HepG2 (cell line): ENCODE measurements around the gene THOP1. TPM values are rescaled to one million over a fixed set of nuclear protein-coding genes. Genes with fewer than 3 reads are reported as not detected.

ENCODE experiments used
- BCL6 ChIP-seq: IDR thresholded peaks from 2 replicates; pipeline ENCODE4 v1.6.1; 2016; ENCODE audit warnings: missing genetic modification reagents, missing compliant biosample characterization
- HHEX ChIP-seq: IDR thresholded peaks from 2 replicates; pipeline ENCODE4 v1.6.1; 2016; ENCODE audit warnings: control low read depth
- KAT7 ChIP-seq: IDR thresholded peaks from 2 replicates; pipeline ENCODE4 v1.6.1; 2018; ENCODE audit warnings: borderline replicate concordance, missing compliant biosample characterization
- NAIF1 ChIP-seq: sonication (generic); formaldehyde crosslinking; IDR thresholded peaks from 2 replicates; pipeline ENCODE4 v1.5.0; 2020; ENCODE audit warnings: mild to moderate bottlenecking, missing genetic modification reagents, borderline replicate concordance
- NFE2 ChIP-seq: sonication (generic); formaldehyde crosslinking; IDR thresholded peaks from 2 replicates; pipeline ENCODE4 v1.4.0; 2020; ENCODE audit warnings: missing genetic modification reagents
- SIX1 ChIP-seq: sonication (generic); formaldehyde crosslinking; IDR thresholded peaks from 2 replicates; pipeline ENCODE4 v1.4.0; 2020; ENCODE audit warnings: missing genetic modification reagents, borderline replicate concordance
- ZMYM2 ChIP-seq: sonication (generic); formaldehyde crosslinking; IDR thresholded peaks from 2 replicates; pipeline ENCODE4 v1.8.0; 2022; ENCODE audit warnings: mild to moderate bottlenecking, missing genetic modification reagents
- ZNF569 ChIP-seq: sonication (generic); formaldehyde crosslinking; IDR thresholded peaks from 2 replicates; pipeline ENCODE4 v1.5.0; 2020; ENCODE audit warnings: mild to moderate bottlenecking, missing genetic modification reagents, moderate library complexity, borderline replicate concordance
- ZNF616 ChIP-seq: sonication (generic); formaldehyde crosslinking; IDR thresholded peaks from 2 replicates; pipeline ENCODE4 v1.5.0; 2020; ENCODE audit warnings: low read depth, mild to moderate bottlenecking, missing genetic modification reagents
- ZNF670 ChIP-seq: sonication (generic); formaldehyde crosslinking; IDR thresholded peaks from 2 replicates; pipeline ENCODE4 v1.8.0; 2022; ENCODE audit warnings: mild to moderate bottlenecking, missing genetic modification reagents, borderline replicate concordance
- polyA plus RNA-seq, 8 experiments: library from polyadenylated mRNA; depleted of rRNA in 3 of 8; stranded (reverse) in 7 of 8; unstranded in 1 of 8; fragments of >200 nt; fragmentation: Illumina TruSeq in 4 of 8; extraction: Trizol in 4 of 8; gene quantifications; 2 replicates each; pipeline versions ENCODE4 v1.2.1 to v1.2.3, GENCODE V29; 2011 to 2016; ENCODE audit warnings: low read depth in 4 of 8, missing spikeins in 1 of 8, mixed read lengths in 1 of 8; ENCODE audit not compliant: insufficient read depth in 1 of 8
- total RNA-seq, 5 experiments: library from RNA; depleted of rRNA; stranded (reverse); fragments of >200 nt; fragmentation: Illumina TruSeq; extraction: Trizol; gene quantifications; 2 replicates each; pipeline ENCODE4 v1.2.3, GENCODE V29; 2016; ENCODE audit warnings: low read depth in 1 of 5
- TF ChIP-seq, protein P1 (sequence below): sonication (generic); formaldehyde crosslinking; IDR thresholded peaks from 2 replicates; pipeline ENCODE4 v1.5.0; 2020; ENCODE audit warnings: missing genetic modification reagents
- TF ChIP-seq, protein P2 (sequence below): sonication (generic); formaldehyde crosslinking; IDR thresholded peaks from 2 replicates; pipeline ENCODE4 v1.5.0; 2020; ENCODE audit warnings: mild to moderate bottlenecking, missing genetic modification reagents, borderline replicate concordance
- TF ChIP-seq, protein P3 (sequence below): sonication (generic); formaldehyde crosslinking; IDR thresholded peaks from 2 replicates; pipeline ENCODE4 v1.8.0; 2022; ENCODE audit warnings: mild to moderate bottlenecking, missing genetic modification reagents, moderate library complexity
- TF ChIP-seq, protein P4 (sequence below): sonication (generic); formaldehyde crosslinking; IDR thresholded peaks from 2 replicates; pipeline ENCODE4 v1.5.0; 2020; ENCODE audit warnings: missing genetic modification reagents

The THOP1 gene
- total and polyA plus RNA-seq, 2 of the 13 experiments (the other 11 are each of a cell fraction or from before 2014, with no cell fraction given) = 74.4 to 116 TPM

DNA sequence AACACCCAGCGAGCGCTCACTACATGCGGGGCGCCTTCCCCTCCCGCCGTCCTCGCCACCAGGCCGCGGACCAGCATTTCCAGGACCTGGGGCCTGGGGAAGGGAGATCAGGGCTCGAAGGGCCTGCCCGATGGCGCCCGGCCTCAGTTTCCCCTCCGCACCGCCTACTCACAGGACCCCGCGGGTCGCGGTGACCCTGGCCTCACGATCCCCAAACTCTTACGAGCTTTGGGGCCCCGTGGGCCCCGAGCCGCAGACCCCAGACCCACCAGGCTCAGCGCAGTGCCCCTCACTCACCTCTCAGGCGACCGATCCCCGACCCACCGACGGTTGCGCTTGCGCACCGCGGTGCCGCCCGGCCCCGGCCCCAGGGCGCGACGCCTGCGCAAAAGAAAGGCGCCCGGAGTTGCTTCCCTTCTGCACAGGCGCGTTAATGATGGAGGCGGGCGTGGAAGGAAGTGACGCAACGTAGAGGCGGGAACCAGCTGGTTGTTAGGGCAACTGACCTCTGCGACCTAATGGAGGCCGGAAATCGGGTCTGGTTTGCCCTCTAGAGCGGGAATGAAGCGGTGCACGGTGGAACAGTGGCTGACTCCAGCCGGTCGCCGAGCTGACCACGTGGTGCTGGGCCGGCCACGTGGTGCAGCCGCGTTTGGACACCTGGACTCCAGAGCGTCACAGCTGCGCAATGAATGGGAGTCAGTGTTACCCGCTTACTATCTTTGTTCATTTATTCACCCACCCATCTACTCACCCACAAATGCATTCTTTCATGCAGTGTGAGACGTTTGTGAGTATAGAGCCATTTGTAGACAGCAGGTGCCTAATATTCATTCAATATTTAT is 2.1 kb upstream of the THOP1 start, which contains the start of gene SGTA (continued):
- TF ChIP-seq, protein P1, sequence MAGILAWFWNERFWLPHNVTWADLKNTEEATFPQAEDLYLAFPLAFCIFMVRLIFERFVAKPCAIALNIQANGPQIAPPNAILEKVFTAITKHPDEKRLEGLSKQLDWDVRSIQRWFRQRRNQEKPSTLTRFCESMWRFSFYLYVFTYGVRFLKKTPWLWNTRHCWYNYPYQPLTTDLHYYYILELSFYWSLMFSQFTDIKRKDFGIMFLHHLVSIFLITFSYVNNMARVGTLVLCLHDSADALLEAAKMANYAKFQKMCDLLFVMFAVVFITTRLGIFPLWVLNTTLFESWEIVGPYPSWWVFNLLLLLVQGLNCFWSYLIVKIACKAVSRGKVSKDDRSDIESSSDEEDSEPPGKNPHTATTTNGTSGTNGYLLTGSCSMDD (CRISPR knock-in tag) = peak; percentile 95
- TF ChIP-seq, protein P2, sequence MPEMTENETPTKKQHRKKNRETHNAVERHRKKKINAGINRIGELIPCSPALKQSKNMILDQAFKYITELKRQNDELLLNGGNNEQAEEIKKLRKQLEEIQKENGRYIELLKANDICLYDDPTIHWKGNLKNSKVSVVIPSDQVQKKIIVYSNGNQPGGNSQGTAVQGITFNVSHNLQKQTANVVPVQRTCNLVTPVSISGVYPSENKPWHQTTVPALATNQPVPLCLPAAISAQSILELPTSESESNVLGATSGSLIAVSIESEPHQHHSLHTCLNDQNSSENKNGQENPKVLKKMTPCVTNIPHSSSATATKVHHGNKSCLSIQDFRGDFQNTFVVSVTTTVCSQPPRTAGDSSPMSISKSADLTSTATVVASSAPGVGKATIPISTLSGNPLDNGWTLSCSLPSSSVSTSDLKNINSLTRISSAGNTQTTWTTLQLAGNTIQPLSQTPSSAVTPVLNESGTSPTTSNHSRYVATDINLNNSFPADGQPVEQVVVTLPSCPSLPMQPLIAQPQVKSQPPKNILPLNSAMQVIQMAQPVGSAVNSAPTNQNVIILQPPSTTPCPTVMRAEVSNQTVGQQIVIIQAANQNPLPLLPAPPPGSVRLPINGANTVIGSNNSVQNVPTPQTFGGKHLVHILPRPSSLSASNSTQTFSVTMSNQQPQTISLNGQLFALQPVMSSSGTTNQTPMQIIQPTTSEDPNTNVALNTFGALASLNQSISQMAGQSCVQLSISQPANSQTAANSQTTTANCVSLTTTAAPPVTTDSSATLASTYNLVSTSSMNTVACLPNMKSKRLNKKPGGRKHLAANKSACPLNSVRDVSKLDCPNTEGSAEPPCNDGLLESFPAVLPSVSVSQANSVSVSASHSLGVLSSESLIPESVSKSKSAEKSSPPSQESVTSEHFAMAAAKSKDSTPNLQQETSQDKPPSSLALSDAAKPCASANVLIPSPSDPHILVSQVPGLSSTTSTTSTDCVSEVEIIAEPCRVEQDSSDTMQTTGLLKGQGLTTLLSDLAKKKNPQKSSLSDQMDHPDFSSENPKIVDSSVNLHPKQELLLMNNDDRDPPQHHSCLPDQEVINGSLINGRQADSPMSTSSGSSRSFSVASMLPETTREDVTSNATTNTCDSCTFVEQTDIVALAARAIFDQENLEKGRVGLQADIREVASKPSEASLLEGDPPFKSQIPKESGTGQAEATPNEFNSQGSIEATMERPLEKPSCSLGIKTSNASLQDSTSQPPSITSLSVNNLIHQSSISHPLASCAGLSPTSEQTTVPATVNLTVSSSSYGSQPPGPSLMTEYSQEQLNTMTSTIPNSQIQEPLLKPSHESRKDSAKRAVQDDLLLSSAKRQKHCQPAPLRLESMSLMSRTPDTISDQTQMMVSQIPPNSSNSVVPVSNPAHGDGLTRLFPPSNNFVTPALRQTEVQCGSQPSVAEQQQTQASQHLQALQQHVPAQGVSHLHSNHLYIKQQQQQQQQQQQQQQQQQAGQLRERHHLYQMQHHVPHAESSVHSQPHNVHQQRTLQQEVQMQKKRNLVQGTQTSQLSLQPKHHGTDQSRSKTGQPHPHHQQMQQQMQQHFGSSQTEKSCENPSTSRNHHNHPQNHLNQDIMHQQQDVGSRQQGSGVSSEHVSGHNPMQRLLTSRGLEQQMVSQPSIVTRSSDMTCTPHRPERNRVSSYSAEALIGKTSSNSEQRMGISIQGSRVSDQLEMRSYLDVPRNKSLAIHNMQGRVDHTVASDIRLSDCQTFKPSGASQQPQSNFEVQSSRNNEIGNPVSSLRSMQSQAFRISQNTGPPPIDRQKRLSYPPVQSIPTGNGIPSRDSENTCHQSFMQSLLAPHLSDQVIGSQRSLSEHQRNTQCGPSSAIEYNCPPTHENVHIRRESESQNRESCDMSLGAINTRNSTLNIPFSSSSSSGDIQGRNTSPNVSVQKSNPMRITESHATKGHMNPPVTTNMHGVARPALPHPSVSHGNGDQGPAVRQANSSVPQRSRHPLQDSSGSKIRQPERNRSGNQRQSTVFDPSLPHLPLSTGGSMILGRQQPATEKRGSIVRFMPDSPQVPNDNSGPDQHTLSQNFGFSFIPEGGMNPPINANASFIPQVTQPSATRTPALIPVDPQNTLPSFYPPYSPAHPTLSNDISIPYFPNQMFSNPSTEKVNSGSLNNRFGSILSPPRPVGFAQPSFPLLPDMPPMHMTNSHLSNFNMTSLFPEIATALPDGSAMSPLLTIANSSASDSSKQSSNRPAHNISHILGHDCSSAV (CRISPR knock-in tag) = peak; percentile 95; the same call in 1 of the 2 replicates
- TF ChIP-seq NAIF1 (CRISPR knock-in tag) (peak; percentile 91), BCL6 (peak; percentile 69), NFE2 (CRISPR knock-in tag) (no peak), ZNF670 (CRISPR knock-in tag) (peak; percentile 92; the same call in 1 of the 2 replicates), HHEX (CRISPR knock-in tag) (no peak), KAT7 (peak; percentile 48; the same call in 1 of the 2 replicates), ZMYM2 (CRISPR knock-in tag) (no peak), ZNF569 (CRISPR knock-in tag) (0 out of 2 replicates have a peak, but pooled peaks have one; percentile 87), ZNF616 (peak; percentile 96), SIX1 (no peak; the same call in 1 of the 2 replicates)
- TF ChIP-seq, protein P3, sequence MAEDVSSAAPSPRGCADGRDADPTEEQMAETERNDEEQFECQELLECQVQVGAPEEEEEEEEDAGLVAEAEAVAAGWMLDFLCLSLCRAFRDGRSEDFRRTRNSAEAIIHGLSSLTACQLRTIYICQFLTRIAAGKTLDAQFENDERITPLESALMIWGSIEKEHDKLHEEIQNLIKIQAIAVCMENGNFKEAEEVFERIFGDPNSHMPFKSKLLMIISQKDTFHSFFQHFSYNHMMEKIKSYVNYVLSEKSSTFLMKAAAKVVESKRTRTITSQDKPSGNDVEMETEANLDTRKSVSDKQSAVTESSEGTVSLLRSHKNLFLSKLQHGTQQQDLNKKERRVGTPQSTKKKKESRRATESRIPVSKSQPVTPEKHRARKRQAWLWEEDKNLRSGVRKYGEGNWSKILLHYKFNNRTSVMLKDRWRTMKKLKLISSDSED = peak; percentile 92
- TF ChIP-seq, protein P4, sequence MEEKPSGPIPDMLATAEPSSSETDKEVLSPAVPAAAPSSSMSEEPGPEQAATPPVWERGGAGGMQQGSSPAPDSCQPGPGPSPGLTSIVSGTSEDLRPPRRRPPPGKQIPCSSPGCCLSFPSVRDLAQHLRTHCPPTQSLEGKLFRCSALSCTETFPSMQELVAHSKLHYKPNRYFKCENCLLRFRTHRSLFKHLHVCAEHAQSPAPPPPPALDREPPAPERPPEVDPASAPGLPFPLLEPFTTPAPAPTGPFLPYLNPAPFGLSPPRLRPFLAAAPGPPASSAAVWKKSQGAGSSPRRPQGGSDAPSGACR (CRISPR knock-in tag) = peak; percentile 87; the same call in 1 of the 2 replicates
